IMR-90 (cell line): ENCODE data around the gene CWC25. TPM values are rescaled to one million over a fixed set of nuclear protein-coding genes. Genes with fewer than 3 reads are reported as not detected.

ENCODE experiments used
- ATAC-seq: fragments of 200-7000 bp; cut with Tn5 transposase; 2 replicates; pipeline ENCODE4 v1.9.1; 2020; ENCODE audit warnings: low read depth, mild to moderate bottlenecking, moderate library complexity
- BruUV-seq: library from RNA; stranded (reverse); fragments of 400-500 nt; replicated peaks from 2 replicates; lab custom pipeline; 2021; lab: Mats Ljungman, UMichigan
- CTCF ChIA-PET: fragments of 300-600 bp; formaldehyde crosslinking; extraction: SDS; loops from one replicate; lab custom pipeline; 2021; ENCODE audit warnings: antibody characterized with exemption; lab: Yijun Ruan, JAX
- POLR2A ChIA-PET: fragments of 300-600 bp; sonication (Branson Sonifier 250); formaldehyde crosslinking; loops from one replicate; lab custom pipeline; 2022; ENCODE audit warnings: antibody characterized with exemption; ENCODE audit not compliant: unreplicated experiment; lab: Charles Lee
- DNase-seq: peaks from one replicate; pipeline ENCODE4 v3.0.0; 2013
- H2AFZ ChIP-seq: replicated peaks from 2 replicates; pipeline ENCODE3; 2013; ENCODE audit warnings: low read length, mild to moderate bottlenecking; ENCODE audit not compliant: poor library complexity
- H2AK5ac ChIP-seq: 2 replicates; pipeline ENCODE4 v1.6.1; 2013; ENCODE audit warnings: low read depth, low read length, inconsistent platforms
- H2AK9ac ChIP-seq: replicated peaks from 2 replicates; pipeline ENCODE3; 2013; ENCODE audit warnings: mild to moderate bottlenecking, low read depth, low read length, moderate library complexity; ENCODE audit not compliant: poor library complexity
- H2BK120ac ChIP-seq: 2 replicates; pipeline ENCODE4 v1.6.1; 2013; ENCODE audit warnings: low read depth, low read length, inconsistent platforms
- H2BK15ac ChIP-seq: 3 replicates; pipeline ENCODE4 v1.6.1; 2013; ENCODE audit warnings: low read depth, low read length, inconsistent platforms
- H2BK20ac ChIP-seq: 2 replicates; pipeline ENCODE4 v1.6.1; 2013; ENCODE audit warnings: low read depth, mild to moderate bottlenecking, inconsistent platforms, low read length, moderate library complexity
- H2BK5ac ChIP-seq: 2 replicates; pipeline ENCODE4 v1.6.1; 2013; ENCODE audit warnings: mild to moderate bottlenecking, low read depth, low read length, inconsistent platforms; ENCODE audit not compliant: poor library complexity, severe bottlenecking
- H3K14ac ChIP-seq: replicated peaks from 2 replicates; pipeline ENCODE4 v1.6.1; 2013; ENCODE audit warnings: low read depth, low read length, inconsistent platforms
- H3K18ac ChIP-seq: 2 replicates; pipeline ENCODE4 v1.6.1; 2013; ENCODE audit warnings: low read depth, low read length, control low read depth
- H3K23ac ChIP-seq: 2 replicates; pipeline ENCODE4 v1.6.1; 2013; ENCODE audit warnings: low read depth, low read length, inconsistent platforms
- H3K27ac ChIP-seq: 2 replicates; pipeline ENCODE4 v1.5.1; 2013; ENCODE audit warnings: mild to moderate bottlenecking, control low read depth, low read length; ENCODE audit not compliant: insufficient read depth
- H3K27me3 ChIP-seq: 2 replicates; pipeline ENCODE4 v1.6.1; 2013; ENCODE audit warnings: low read length; ENCODE audit not compliant: control insufficient read depth, insufficient read depth
- H3K36me3 ChIP-seq: 2 replicates; pipeline ENCODE4 v1.6.1; 2013; ENCODE audit warnings: low read length, mixed read lengths; ENCODE audit not compliant: control insufficient read depth, insufficient read depth
- H3K4ac ChIP-seq: 2 replicates; pipeline ENCODE4 v1.6.1; 2013; ENCODE audit warnings: low read depth, low read length, inconsistent platforms
- H3K4me1 ChIP-seq: 2 replicates; pipeline ENCODE4 v1.6.1; 2013; ENCODE audit warnings: low read length, mixed read lengths; ENCODE audit not compliant: control insufficient read depth, insufficient read depth
- H3K4me2 ChIP-seq: 2 replicates; pipeline ENCODE4 v1.6.1; 2013; ENCODE audit warnings: low read depth, mild to moderate bottlenecking, control low read depth, low read length, moderate library complexity
- H3K4me3 ChIP-seq: 2 replicates; pipeline ENCODE4 v1.5.1; 2013; ENCODE audit warnings: low read depth, mild to moderate bottlenecking, control low read depth, low read length, moderate library complexity; ENCODE audit not compliant: insufficient read depth
- H3K56ac ChIP-seq: 2 replicates; pipeline ENCODE4 v1.6.1; 2013; ENCODE audit warnings: low read length, inconsistent platforms; ENCODE audit not compliant: insufficient read depth; ENCODE audit errors: extremely low read depth
- H3K79me1 ChIP-seq, 2 experiments: 2 replicates each; pipeline ENCODE4 v1.6.1; 2013; ENCODE audit warnings: low read length in 2 of 2, inconsistent platforms in 1 of 2, low read depth in 1 of 2
- H3K9ac ChIP-seq: 2 replicates; pipeline ENCODE4 v1.6.1; 2013; ENCODE audit warnings: low read depth, low read length, control low read depth
- H3K9me1 ChIP-seq: 2 replicates; pipeline ENCODE4 v1.6.1; 2013; ENCODE audit warnings: low read length, inconsistent platforms; ENCODE audit not compliant: insufficient read depth
- H3K9me3 ChIP-seq: 2 replicates; pipeline ENCODE4 v1.6.1; 2013; ENCODE audit warnings: low read length; ENCODE audit not compliant: control insufficient read depth, insufficient read depth
- H4K20me1 ChIP-seq: 2 replicates; pipeline ENCODE4 v1.6.1; 2013; ENCODE audit warnings: low read length, inconsistent platforms; ENCODE audit not compliant: insufficient read depth
- H4K5ac ChIP-seq: 2 replicates; pipeline ENCODE4 v1.6.1; 2013; ENCODE audit warnings: mild to moderate bottlenecking, low read depth, low read length, control low read depth
- H4K8ac ChIP-seq, 2 experiments: 2 replicates each; pipeline ENCODE4 v1.6.1; 2013; ENCODE audit warnings: low read depth in 2 of 2, low read length in 2 of 2, control low read depth in 1 of 2, inconsistent platforms in 1 of 2
- H4K91ac ChIP-seq: 2 replicates; pipeline ENCODE4 v1.6.1; 2013; ENCODE audit warnings: low read depth, low read length, inconsistent platforms; ENCODE audit not compliant: insufficient read depth
- FOS ChIP-seq: fragments of 150-350 bp; IDR thresholded peaks from 2 replicates; pipeline ENCODE4 v1.6.1; 2016; ENCODE audit warnings: low read depth, low read length
- MAFK ChIP-seq: IDR thresholded peaks from 2 replicates; pipeline ENCODE4 v1.6.1; 2012; ENCODE audit warnings: low read depth, low read length, improper control_type of control experiment
- MAZ ChIP-seq: IDR thresholded peaks from 2 replicates; pipeline ENCODE4 v1.6.1; 2012; ENCODE audit warnings: low read depth, mild to moderate bottlenecking, low read length, improper control_type of control experiment, moderate library complexity, borderline replicate concordance
- NFE2L2 ChIP-seq: fragments of 150-350 bp; IDR thresholded peaks from 2 replicates; pipeline ENCODE4 v1.6.1; 2016; ENCODE audit warnings: low read depth, mild to moderate bottlenecking, low read length
- POLR2A ChIP-seq: IDR thresholded peaks from 2 replicates; pipeline ENCODE4 v1.6.1; 2012; ENCODE audit warnings: mild to moderate bottlenecking, low read depth, low read length
- WGBS, 2 experiments: methylation state at CpG; one replicate each; pipeline versions ENCODE4 v1.1.5 to v1.1.7; 2013; ENCODE audit warnings: missing lambda C conversion rate in 2 of 2; ENCODE audit not compliant: insufficient read length in 1 of 2; ENCODE audit errors: extremely low coverage in 2 of 2; 5-methylcytosine and 5-hydroxymethylcytosine counted together
- dilution Hi-C: fragments of 300-500 bp; cut with HindIII; formaldehyde crosslinking; loops from one replicate; pipeline ENCODE4 v1.14.3; 2018; ENCODE audit warnings: low sequenced_read_pairs; ENCODE audit not compliant: unreplicated experiment
- in situ Hi-C: fragments of 300-500 bp; cut with MboI; formaldehyde crosslinking; loops from 3 replicates; pipeline ENCODE4 v1.14.3; 2019; ENCODE audit warnings: low sequenced_read_pairs, inconsistent platforms, mixed read lengths
- intact Hi-C: fragments of 100-400 bp; cut with micrococcal nuclease; formaldehyde crosslinking; loops from 2 replicates; pipeline ENCODE4 v1.10.0; 2022
- polyA plus RNA-seq, 3 experiments: library from polyadenylated mRNA; depleted of rRNA; stranded (reverse); fragments of >200 nt; gene quantifications; 2 replicates each; pipeline ENCODE4 v1.2.3, GENCODE V29; 2012; ENCODE audit warnings: low replicate concordance in 1 of 3
- total RNA-seq: library from RNA; depleted of rRNA; stranded (reverse); fragments of >200 nt; gene quantifications from 2 replicates; pipeline ENCODE4 v1.2.3, GENCODE V29; 2012

Gene CWC25
- total and polyA plus RNA-seq, 2 of the 4 experiments (the other 2 are of a cell fraction): 9.1 to 16.1 TPM

DNA sequence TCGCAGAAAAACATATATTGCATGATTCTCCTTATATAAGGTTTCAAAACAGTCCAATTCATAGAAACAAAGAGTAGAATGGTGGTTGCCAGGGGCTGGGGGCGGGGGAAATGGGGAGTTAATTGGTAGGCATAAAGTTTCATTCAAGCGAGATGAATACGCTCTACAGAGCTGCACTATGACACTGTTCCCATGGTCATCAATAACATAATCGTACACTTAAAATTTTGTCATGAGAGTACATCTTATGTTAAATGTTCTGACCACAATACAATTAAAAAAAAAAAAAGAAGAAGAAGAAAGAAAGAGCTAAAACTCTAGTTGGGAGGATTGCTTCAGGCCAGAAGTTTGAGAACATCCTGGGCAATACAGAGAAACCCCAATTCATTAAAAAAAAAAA, 30.9 kb downstream of the CWC25 start:
- no peaks in the 10 kb centered on the region for H3K9me3 ChIP-seq
- no CpG with 5 or more reads among the region's 5 CpGs for WGBS, 2 experiments
- ChIA-PET CTCF (no interaction called here), POLR2A (interaction anchor here (0.6 kb wide), 1 partner anchor 46 kb away, joined by 3 read pairs; the partner anchor contains the start of gene PCGF2)
- H2BK20ac ChIP-seq: no peak overlapping the region
- dilution Hi-C loops: no loop called here
- DNase-seq (no peak), ATAC-seq (no peak)
- H3K56ac ChIP-seq: no peak overlapping the region
- TF ChIP-seq MAFK (no peak), MAZ (no peak), NFE2L2 (no peak), FOS (no peak), POLR2A (no peak)
- H3K79me1 ChIP-seq: peaks cover 21 to 83% of the 10 kb centered on the region in 2 experiments
- H3K27ac ChIP-seq: no peak overlapping the region
- no peak overlapping the region for H4K8ac ChIP-seq
- no peak overlapping the region for H3K23ac ChIP-seq
- BruUV-seq: no TSS peak
- H2BK15ac ChIP-seq: no peak overlapping the region
- no peak overlapping the region for H3K4ac ChIP-seq
- no peak overlapping the region for H3K18ac ChIP-seq
- no peak overlapping the region for H3K14ac ChIP-seq
- intact Hi-C loops: no loop called here
- H2BK5ac ChIP-seq: no peak overlapping the region
- H3K27me3 ChIP-seq: no peaks in the 10 kb centered on the region
- no peak overlapping the region for H3K9ac ChIP-seq
- no peak overlapping the region for H2AK5ac ChIP-seq
- H2AK9ac ChIP-seq: no peak overlapping the region
- no peak overlapping the region for H2AFZ ChIP-seq
- no peak overlapping the region for H3K4me3 ChIP-seq
- no peak overlapping the region for H4K5ac ChIP-seq
- in situ Hi-C loops: no loop called here
- peaks cover 20% of the 10 kb centered on the region for H3K4me1 ChIP-seq
- no peak overlapping the region for H3K4me2 ChIP-seq
- peaks cover 14% of the 10 kb centered on the region for H3K36me3 ChIP-seq
- peaks cover 59% of the 10 kb centered on the region for H4K20me1 ChIP-seq
- no peak overlapping the region for H4K91ac ChIP-seq
- peaks cover 24% of the 10 kb centered on the region for H3K9me1 ChIP-seq
- H2BK120ac ChIP-seq: no peak overlapping the region
